ENCODE measurements around the gene C2orf92.

- TF ChIP-seq POLR2A (IDR thresholded peaks at IDR 0.05) = no peak
- no peak for TF ChIP-seq CTCF (IDR thresholded peaks at IDR 0.05)
Measured at GRCh38 chr2:97722227-97722626, 52.7 kb downstream of the C2orf92 start.
